IPS-15b (cell line): Measurements from ENCODE around the gene SEMA3B.

Experiments used
- H3K27me3 ChIP-seq: one replicate; pipeline ENCODE4 v1.6.1; 2013; ENCODE audit warnings: low read length; ENCODE audit not compliant: control insufficient read depth, insufficient read depth
- H3K36me3 ChIP-seq: one replicate; pipeline ENCODE4 v1.6.1; 2013; ENCODE audit warnings: low read length; ENCODE audit not compliant: control insufficient read depth, insufficient read depth
- H3K4me1 ChIP-seq: one replicate; pipeline ENCODE4 v1.6.1; 2013; ENCODE audit warnings: mild to moderate bottlenecking, low read length; ENCODE audit not compliant: control insufficient read depth, insufficient read depth
- H3K4me3 ChIP-seq: one replicate; pipeline ENCODE4 v1.5.1; 2013; ENCODE audit warnings: low read depth, low read length
- H3K9ac ChIP-seq: one replicate; pipeline ENCODE4 v1.6.1; 2013; ENCODE audit warnings: low read depth, mild to moderate bottlenecking, low read length
- H3K9me3 ChIP-seq: one replicate; pipeline ENCODE4 v1.6.1; 2013; ENCODE audit warnings: mild to moderate bottlenecking, low read length; ENCODE audit not compliant: control insufficient read depth, insufficient read depth

The SEMA3B gene

GRCh38 chr3:50293079-50293801 is 24.3 kb downstream of the SEMA3B start:
- H3K9ac ChIP-seq = peak overlapping the region; percentile 71
- H3K36me3 ChIP-seq = peaks cover 27% of the 10 kb centered on the region
- no peaks in the 10 kb centered on the region for H3K4me1 ChIP-seq
- no peak overlapping the region for H3K4me3 ChIP-seq
- no peaks in the 10 kb centered on the region for H3K27me3 ChIP-seq
- no peaks in the 10 kb centered on the region for H3K9me3 ChIP-seq

- Histone ChIP-seq H3K4me3 (no peak overlapping the region), H3K27me3 (no peaks in the 10 kb centered on the region), H3K4me1 (no peaks in the 10 kb centered on the region), H3K9ac (no peak overlapping the region), H3K36me3 (peaks cover 18% of the 10 kb centered on the region), H3K9me3 (no peaks in the 10 kb centered on the region)
Measured at GRCh38 chr3:50294089-50294488, 25.1 kb downstream of the SEMA3B start.

GRCh38 chr3:50294492-50295403 is 25.8 kb downstream of the SEMA3B start:
- no peak overlapping the region for H3K4me3 ChIP-seq
- H3K9me3 ChIP-seq = no peaks in the 10 kb centered on the region
- no peak overlapping the region for H3K9ac ChIP-seq
- peaks cover 12% of the 10 kb centered on the region for H3K36me3 ChIP-seq
- H3K4me1 ChIP-seq = no peaks in the 10 kb centered on the region
- no peaks in the 10 kb centered on the region for H3K27me3 ChIP-seq

- Histone ChIP-seq H3K9me3 (no peaks in the 10 kb centered on the region), H3K9ac (no peak overlapping the region), H3K36me3 (peaks cover 2% of the 10 kb centered on the region), H3K27me3 (no peaks in the 10 kb centered on the region), H3K4me1 (no peaks in the 10 kb centered on the region), H3K4me3 (no peak overlapping the region)
Measured at GRCh38 chr3:50295553-50296431, 26.8 kb downstream of the SEMA3B start.

- Histone ChIP-seq H3K9me3 (no peaks in the 10 kb centered on the region), H3K27me3 (no peaks in the 10 kb centered on the region), H3K36me3 (peaks cover 2% of the 10 kb centered on the region), H3K9ac (no peak overlapping the region), H3K4me3 (no peak overlapping the region), H3K4me1 (no peaks in the 10 kb centered on the region)
Measured at GRCh38 chr3:50296721-50297383, 27.9 kb downstream of the SEMA3B start.

- H3K4me3 ChIP-seq = no peak overlapping the region
- no peaks in the 10 kb centered on the region for H3K27me3 ChIP-seq
- H3K4me1 ChIP-seq = no peaks in the 10 kb centered on the region
- peaks cover 2% of the 10 kb centered on the region for H3K36me3 ChIP-seq
- H3K9ac ChIP-seq = no peak overlapping the region
- no peaks in the 10 kb centered on the region for H3K9me3 ChIP-seq
Measured at GRCh38 chr3:50297384-50297775, 28.4 kb downstream of the SEMA3B start.

GRCh38 chr3:50297896-50298725 is 29.2 kb downstream of the SEMA3B start:
- Histone ChIP-seq H3K36me3 (peaks cover 2% of the 10 kb centered on the region), H3K27me3 (no peaks in the 10 kb centered on the region), H3K9me3 (no peaks in the 10 kb centered on the region), H3K4me3 (peak overlapping the region; percentile 90), H3K9ac (no peak overlapping the region), H3K4me1 (no peaks in the 10 kb centered on the region)

GRCh38 chr3:50298836-50299637 is 30.1 kb downstream of the SEMA3B start, which contains the start of the genes HYAL3 and NAA80:
TSS of gene HYAL3 (minus strand) at chr3:50299405. CDS start at chr3:50295602, 3,803 bp downstream.
TSS of gene NAA80 (minus strand) at chr3:50299405. CDS start at chr3:50297463, 1,942 bp downstream.
- H3K36me3 ChIP-seq = peaks cover 2% of the 10 kb centered on the region
- H3K27me3 ChIP-seq = no peaks in the 10 kb centered on the region
- H3K4me3 ChIP-seq = peak within 1 kb of the TSS; percentile 90
- peak within 1 kb of the TSS; percentile 76 for H3K9ac ChIP-seq
- H3K4me1 ChIP-seq = peaks cover 3% of the 10 kb centered on the region
- H3K9me3 ChIP-seq = no peaks in the 10 kb centered on the region

GRCh38 chr3:50299638-50299928 is 30.6 kb downstream of the SEMA3B start:
- Histone ChIP-seq H3K27me3 (no peaks in the 10 kb centered on the region), H3K4me1 (peaks cover 3% of the 10 kb centered on the region), H3K9ac (peak overlapping the region; percentile 76), H3K36me3 (peaks cover 2% of the 10 kb centered on the region), H3K4me3 (peak overlapping the region; percentile 45), H3K9me3 (no peaks in the 10 kb centered on the region)
